Skeletal muscle tissue (tissue), 4 donors: ENCODE measurements around the gene MAP2. TPM values are rescaled to one million over a fixed set of nuclear protein-coding genes. Genes with fewer than 3 reads are reported as not detected.

Source experiments
- H3K27ac ChIP-seq: one replicate; pipeline ENCODE4 v1.7.0; 2013; ENCODE audit warnings: mild to moderate bottlenecking, low read depth, low read length, inconsistent platforms
- H3K27me3 ChIP-seq, 3 donors: one replicate each; pipeline ENCODE4 v1.7.0; 2013; ENCODE audit warnings: low read length in 3 of 3; ENCODE audit not compliant: control insufficient read depth in 3 of 3, insufficient read depth in 3 of 3
- H3K36me3 ChIP-seq, 3 donors: one replicate each; pipeline ENCODE4 v1.7.0; 2013; ENCODE audit warnings: low read length in 3 of 3; ENCODE audit not compliant: control insufficient read depth in 3 of 3, insufficient read depth in 3 of 3
- H3K4me1 ChIP-seq, 3 donors: one replicate each; pipeline ENCODE4 v1.7.0; 2013; ENCODE audit warnings: low read length in 3 of 3, mild to moderate bottlenecking in 3 of 3; ENCODE audit not compliant: control insufficient read depth in 3 of 3, insufficient read depth in 3 of 3
- H3K4me3 ChIP-seq, 3 donors: one replicate each; pipeline ENCODE4 v1.7.0; 2013; ENCODE audit warnings: low read length in 3 of 3
- H3K9ac ChIP-seq, 3 donors: one replicate each; pipeline ENCODE4 v1.7.0; 2013; ENCODE audit warnings: low read length in 3 of 3, mild to moderate bottlenecking in 3 of 3, moderate library complexity in 2 of 3, low read depth in 1 of 3
- H3K9me3 ChIP-seq, 3 donors: one replicate each; pipeline ENCODE4 v1.7.0; 2013; ENCODE audit warnings: low read length in 3 of 3; ENCODE audit not compliant: control insufficient read depth in 3 of 3
- total RNA-seq: library from RNA; depleted of rRNA; stranded (reverse); fragments of >200 nt; gene quantifications from one replicate; pipeline ENCODE4 v1.2.3, GENCODE V29; 2014
- donor health status: Osteomylitis.

Gene MAP2
- total RNA-seq, 1 donor from 2014 or later: 3.7 TPM

DNA sequence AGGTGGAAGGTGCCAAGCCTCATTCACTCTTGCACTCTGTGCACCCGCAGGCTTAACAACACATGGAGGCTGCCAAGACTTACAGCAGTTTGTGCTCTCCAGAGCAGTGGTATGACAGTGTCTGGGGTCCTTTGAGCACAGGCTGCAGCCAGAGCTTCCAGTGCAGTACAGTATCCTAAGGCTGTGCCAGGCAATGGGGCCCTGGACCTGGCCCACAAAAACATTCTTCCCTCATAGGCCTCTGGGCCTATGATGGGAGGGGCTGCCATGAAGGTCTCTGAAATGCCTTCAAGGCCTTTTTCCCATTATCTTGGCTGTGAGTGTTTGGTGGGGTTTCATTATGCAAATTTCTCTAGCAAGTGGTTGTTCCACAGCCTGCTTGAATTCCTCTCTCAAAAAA lies 74.8 kb downstream of the MAP2 start:
- no peak overlapping the region for H3K9ac ChIP-seq
- H3K4me3 ChIP-seq: no peak overlapping the region
- peaks cover 0 to 3% (median 0%) of the 10 kb centered on the region in 3 donors for H3K9me3 ChIP-seq
- no peak overlapping the region for H3K27ac ChIP-seq
- no peaks in the 10 kb centered on the region for H3K36me3 ChIP-seq
- H3K4me1 ChIP-seq: peaks cover 0 to 7% (median 6%) of the 10 kb centered on the region in 3 donors
- no peaks in the 10 kb centered on the region for H3K27me3 ChIP-seq

DNA sequence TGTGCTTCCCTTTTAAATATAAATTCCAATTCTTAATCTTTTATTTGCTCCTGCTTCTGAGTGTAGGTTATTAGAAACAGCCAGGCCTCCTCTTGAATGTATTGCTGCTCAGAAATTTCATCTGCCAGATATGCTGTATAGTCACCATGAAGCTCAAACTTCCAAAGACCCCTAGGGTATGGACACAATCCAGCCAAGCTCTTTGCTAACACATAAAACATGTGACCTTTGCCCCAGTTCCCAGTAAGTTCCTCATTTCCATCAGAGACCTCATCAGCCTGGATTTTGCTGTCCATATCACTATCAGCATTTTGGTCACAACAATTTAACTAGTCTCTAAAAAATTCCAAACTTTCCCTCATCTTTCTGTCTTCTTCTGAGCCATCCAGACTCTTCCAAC lies 75.2 kb downstream of the MAP2 start:
- no peak overlapping the region for H3K27ac ChIP-seq
- H3K9ac ChIP-seq: no peak overlapping the region
- H3K4me3 ChIP-seq: no peak overlapping the region
- H3K36me3 ChIP-seq: no peaks in the 10 kb centered on the region
- H3K4me1 ChIP-seq: peaks cover 0 to 7% (median 6%) of the 10 kb centered on the region in 3 donors
- H3K27me3 ChIP-seq: no peaks in the 10 kb centered on the region
- H3K9me3 ChIP-seq: peaks cover 0 to 3% (median 0%) of the 10 kb centered on the region in 3 donors

DNA sequence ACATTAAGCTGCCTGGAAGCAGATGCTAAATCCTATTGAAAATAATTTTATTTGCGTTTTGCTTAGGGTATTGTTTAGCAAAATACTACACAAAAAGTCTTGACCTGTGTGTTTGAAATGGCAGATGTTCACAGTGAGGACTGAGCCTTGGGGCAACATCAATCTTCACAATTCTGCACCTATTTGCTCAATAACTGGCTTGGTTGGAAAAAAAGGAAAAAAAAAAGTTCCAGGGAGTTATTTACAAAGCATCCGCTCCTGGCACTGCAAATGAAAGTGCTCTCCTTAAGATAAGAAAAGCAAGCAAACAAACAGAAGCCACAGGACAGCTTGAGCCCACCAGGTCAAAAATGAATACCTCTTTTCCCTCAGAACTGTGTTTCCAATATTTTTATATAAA lies 77.7 kb downstream of the MAP2 start:
- Histone ChIP-seq H3K9me3 (peaks cover 0 to 3% (median 0%) of the 10 kb centered on the region in 3 donors), H3K27me3 (no peaks in the 10 kb centered on the region), H3K27ac (no peak overlapping the region), H3K9ac (no peak overlapping the region), H3K36me3 (no peaks in the 10 kb centered on the region), H3K4me1 (peaks cover 0 to under 1% (median 0%) of the 10 kb centered on the region in 3 donors), H3K4me3 (no peak overlapping the region)

DNA sequence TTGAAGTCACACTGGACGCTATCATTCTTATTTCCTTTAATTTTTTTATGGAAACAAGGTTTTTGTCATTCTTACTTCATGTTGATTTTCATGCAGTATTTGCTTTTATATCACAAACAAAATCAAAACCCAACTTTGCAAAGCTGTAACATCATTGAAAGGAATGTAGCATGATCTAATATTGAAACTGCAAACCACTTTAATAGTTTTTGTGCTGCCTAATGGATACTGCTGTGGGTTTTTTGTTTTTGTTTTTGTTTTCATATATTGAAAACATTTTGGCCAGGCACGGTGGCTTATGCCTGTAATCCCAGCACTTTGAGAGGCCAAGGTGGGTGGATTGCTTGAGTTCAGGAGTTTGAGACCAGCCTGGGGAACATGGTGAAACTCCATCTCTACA lies 81.6 kb downstream of the MAP2 start:
- Histone ChIP-seq H3K27ac (no peak overlapping the region), H3K36me3 (no peaks in the 10 kb centered on the region), H3K27me3 (no peaks in the 10 kb centered on the region), H3K9me3 (no peaks in the 10 kb centered on the region), H3K4me1 (no peaks in the 10 kb centered on the region), H3K9ac (no peak overlapping the region), H3K4me3 (no peak overlapping the region)

DNA sequence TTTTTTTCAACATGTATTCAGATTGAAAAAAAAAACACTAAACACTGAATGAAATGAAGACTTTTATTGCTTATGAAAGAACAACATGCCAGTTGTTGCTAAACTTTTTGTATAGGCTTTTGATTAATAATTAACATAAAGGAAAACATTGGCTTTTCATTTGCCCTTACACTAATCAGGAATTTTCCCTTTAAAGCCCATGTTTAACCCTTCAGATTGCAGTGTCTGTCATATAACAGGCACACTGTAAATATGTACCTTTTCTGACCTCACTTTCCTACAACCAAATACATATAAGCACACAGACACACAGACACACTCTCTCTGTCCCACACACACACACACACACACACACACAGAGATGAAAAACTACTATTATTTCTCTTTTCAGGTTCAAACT lies 84.4 kb downstream of the MAP2 start:
- Histone ChIP-seq H3K27ac (no peak overlapping the region), H3K36me3 (no peaks in the 10 kb centered on the region), H3K4me1 (no peaks in the 10 kb centered on the region), H3K27me3 (no peaks in the 10 kb centered on the region), H3K9me3 (no peaks in the 10 kb centered on the region), H3K9ac (no peak overlapping the region), H3K4me3 (no peak overlapping the region)

DNA sequence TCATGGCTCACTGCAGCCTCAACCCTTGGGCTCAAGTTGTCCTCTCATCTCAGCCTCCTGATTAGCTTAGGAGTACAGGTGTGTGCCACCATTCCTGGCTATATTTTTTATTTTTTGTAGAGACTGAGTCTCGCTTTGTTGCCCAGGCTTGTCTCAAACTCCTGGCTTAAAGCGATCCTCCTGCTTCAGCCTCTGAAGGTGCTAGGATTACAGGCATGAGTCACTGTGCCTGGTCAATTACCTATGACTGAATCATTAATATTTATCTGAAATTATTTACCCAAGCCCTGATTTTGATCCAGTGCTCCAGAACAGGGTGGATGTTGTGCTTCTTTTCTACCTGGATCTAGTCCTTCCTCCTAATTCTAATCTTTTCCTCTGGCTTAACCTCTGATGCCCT lies 87.8 kb downstream of the MAP2 start:
- H3K27ac ChIP-seq: no peak overlapping the region
- no peak overlapping the region for H3K9ac ChIP-seq
- no peaks in the 10 kb centered on the region for H3K27me3 ChIP-seq
- H3K4me3 ChIP-seq: no peak overlapping the region
- no peaks in the 10 kb centered on the region for H3K4me1 ChIP-seq
- H3K9me3 ChIP-seq: no peaks in the 10 kb centered on the region
- H3K36me3 ChIP-seq: no peaks in the 10 kb centered on the region

DNA sequence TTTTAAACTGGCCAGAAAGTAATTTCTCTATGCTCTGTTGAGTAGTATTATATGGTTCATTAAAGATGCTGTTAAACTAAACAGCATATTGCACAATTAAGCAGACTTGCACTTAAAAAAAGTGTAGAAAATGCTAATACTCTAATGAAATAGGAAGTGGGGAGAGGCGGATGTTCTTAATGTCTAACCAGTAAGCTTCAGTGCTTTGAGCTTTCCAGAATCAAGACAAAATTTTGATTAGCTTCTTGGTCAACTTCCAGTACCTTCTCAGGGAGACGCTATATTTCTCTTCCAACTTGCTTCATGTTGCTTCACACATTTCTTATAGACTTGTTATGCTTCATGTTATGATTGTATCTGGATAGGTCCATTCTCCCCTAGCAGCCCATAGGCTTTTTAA lies 89.1 kb downstream of the MAP2 start:
- Histone ChIP-seq H3K9ac (no peak overlapping the region), H3K4me1 (no peaks in the 10 kb centered on the region), H3K9me3 (no peaks in the 10 kb centered on the region), H3K4me3 (no peak overlapping the region), H3K27ac (no peak overlapping the region), H3K36me3 (no peaks in the 10 kb centered on the region), H3K27me3 (no peaks in the 10 kb centered on the region)

DNA sequence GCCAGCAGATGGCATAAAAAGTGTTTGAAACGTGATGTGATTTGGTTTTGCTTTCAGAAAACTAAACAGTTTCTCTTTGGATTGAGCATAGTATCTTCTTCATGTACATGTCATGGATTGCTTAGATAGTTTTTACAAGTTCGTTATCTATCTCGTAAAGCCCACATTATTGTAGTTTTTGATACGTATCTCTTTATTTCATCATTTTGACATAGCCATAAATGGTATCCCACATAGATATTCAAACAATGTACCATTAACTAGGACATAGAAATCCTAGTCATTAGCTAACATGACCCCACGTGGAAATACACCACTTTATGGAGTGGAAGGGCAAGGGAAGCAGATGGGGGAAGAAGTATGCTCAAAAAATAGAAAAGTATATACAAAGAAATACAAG lies 93.6 kb downstream of the MAP2 start:
- Histone ChIP-seq H3K27ac (no peak overlapping the region), H3K27me3 (no peaks in the 10 kb centered on the region), H3K4me1 (no peaks in the 10 kb centered on the region), H3K9me3 (no peaks in the 10 kb centered on the region), H3K4me3 (no peak overlapping the region), H3K9ac (no peak overlapping the region), H3K36me3 (no peaks in the 10 kb centered on the region)

DNA sequence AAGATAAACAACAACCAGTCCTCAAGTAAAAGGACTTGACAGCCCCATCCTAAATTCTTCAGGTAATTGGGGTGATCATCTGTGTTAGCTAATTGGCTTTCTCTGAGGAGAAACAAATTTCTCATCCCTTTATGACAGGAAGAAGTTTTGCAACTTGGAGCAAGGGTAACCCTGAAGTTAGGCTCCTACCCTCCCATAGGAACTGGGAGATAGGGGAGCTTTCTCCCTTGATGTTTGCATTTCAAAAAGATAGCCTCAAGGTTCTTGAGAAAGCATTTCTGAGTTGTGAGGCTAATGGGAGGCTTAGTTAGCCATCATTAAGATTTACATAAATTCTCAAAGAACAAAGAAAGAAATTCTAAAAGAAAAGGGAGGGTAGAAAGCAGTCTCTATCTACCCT lies 95.4 kb downstream of the MAP2 start:
- Histone ChIP-seq H3K27ac (no peak overlapping the region), H3K9me3 (no peaks in the 10 kb centered on the region), H3K27me3 (no peaks in the 10 kb centered on the region), H3K36me3 (no peaks in the 10 kb centered on the region), H3K9ac (no peak overlapping the region), H3K4me1 (no peaks in the 10 kb centered on the region), H3K4me3 (no peak overlapping the region)

DNA sequence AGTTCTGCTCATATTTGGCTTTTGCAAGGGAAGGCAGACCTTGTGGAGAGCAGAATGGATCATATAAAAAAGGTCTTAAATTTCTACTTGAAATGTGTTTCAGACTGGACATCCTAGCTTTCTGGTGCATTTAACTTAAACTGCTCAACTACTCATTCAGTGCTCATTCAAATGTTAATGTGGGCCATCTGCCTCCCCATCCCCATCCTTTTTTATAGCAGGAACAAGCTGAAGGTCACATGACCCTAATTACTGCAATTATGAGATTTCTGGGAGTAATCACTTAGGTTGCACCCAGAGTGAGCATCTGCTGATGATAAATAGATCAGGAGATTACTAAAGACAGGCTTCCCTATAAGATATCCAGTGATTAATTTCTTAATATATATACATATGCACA lies 96.1 kb downstream of the MAP2 start:
- Histone ChIP-seq H3K4me1 (no peaks in the 10 kb centered on the region), H3K36me3 (no peaks in the 10 kb centered on the region), H3K9me3 (no peaks in the 10 kb centered on the region), H3K4me3 (no peak overlapping the region), H3K27me3 (no peaks in the 10 kb centered on the region), H3K27ac (no peak overlapping the region), H3K9ac (no peak overlapping the region)
